GM20431 (cell line): ENCODE data around the gene CAMTA1.
"Not testable (repeated sequence)": the region's sequence is repeated elsewhere in the genome, so short reads cannot be mapped to it uniquely, and the experiment has no call there.

Experiments
- in situ Hi-C: fragments of 300-500 bp; cut with MseI, MboI; formaldehyde crosslinking; loops from one replicate; pipeline ENCODE4 v1.15.0; 2020; ENCODE audit warnings: low sequenced_read_pairs; ENCODE audit not compliant: unreplicated experiment

The CAMTA1 gene

DNA sequence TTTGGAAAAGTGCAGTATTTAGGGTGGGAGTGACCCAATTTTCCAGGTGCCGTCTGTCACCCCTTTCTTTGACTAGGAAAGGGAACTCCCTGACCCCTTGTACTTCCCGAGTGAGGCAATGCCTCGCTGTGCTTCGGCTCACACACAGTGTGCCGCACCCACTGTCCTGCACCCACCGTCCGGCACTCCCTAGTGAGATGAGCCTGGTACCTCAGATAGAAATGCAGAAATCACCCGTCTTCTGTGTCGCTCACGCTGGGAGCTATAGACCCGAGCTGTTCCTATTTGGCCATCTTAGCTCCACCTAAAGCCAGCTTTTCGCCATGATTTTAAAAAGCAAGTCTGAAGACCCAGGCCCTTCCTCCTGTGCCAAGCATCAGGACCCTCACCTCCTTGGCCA, 632.4 kb downstream of the CAMTA1 start:
- in situ Hi-C loops, result not testable (repeated sequence)

DNA sequence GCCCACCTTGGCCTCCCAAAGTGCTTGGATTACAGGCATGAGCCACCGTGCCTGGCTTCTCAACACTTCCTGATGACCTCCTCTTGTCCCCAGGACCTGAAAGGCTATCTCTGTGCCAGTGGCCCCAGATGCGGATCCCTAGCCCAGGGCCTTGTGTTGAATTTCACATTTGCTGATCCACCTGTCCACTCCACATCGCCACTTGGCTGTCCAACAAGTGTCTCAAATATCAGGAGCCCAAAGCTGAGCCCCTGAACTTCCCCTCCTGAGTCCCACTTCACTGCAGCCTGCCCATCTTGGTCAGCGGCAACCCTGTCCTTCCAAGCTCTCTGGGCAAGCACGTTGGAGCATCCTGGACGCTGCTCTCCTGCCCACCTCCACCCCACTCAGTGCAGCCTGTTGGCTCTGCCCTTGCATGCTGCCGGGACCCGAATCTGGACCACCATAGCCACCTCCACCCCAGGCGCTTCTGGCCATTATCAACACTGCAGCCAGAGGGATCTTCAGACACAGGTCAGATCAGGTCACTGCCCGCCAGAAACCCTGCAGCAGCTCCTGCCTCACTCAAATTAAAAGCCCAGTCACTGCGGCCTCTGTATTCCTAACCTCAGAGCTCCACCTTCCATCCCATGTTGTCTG, 633.3 kb downstream of the CAMTA1 start:
- in situ Hi-C loops, result no loop called here

DNA sequence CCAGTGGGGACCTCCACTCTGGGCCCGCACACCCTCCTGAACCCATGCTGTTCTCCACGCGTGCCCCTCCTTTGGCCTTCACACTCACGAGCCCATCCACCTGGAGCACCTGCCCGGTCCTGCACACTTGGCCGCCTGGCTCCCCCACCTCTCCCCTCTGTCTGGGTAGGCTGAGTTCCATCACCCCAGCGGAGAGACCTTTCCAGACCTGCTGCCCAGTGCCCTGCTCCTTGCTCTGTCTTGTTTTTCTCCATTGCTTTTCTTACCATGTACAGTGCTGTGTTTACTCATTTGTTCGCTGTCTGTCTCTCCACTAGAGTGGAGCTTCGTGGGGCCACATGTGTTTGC, 634.8 kb downstream of the CAMTA1 start:
- in situ Hi-C loops, result no loop called here

DNA sequence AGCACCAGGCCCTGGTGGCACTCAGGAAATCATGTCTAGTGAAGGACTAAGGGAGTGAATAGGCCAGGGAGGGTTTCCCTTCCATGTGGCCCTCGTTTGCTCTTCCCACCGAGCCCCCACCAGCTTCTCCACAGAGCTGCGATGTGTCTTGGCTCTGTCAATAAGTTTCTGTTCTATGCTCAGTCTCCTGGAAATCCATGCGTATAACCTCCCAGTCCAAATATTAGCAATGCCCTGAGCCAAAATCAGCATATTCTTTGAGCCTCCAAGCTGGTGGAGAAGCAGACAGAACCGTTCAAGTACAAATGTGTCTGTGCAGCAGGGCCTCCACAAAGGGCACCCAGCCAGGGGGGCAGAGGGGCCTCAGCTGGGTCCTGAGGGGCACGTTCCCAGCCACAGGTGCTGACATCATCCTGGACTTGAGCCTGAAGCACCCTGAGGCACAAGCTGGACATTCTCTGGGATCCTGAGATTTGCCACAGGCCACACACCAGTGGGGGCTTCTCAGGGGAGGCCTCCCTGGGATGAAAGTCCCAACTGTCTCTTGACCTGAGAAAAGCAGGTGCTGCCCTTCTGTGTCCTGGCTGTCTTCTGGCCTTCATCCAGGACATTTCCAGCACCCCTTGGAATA, 635.3 kb downstream of the CAMTA1 start:
- in situ Hi-C loops, result no loop called here

DNA sequence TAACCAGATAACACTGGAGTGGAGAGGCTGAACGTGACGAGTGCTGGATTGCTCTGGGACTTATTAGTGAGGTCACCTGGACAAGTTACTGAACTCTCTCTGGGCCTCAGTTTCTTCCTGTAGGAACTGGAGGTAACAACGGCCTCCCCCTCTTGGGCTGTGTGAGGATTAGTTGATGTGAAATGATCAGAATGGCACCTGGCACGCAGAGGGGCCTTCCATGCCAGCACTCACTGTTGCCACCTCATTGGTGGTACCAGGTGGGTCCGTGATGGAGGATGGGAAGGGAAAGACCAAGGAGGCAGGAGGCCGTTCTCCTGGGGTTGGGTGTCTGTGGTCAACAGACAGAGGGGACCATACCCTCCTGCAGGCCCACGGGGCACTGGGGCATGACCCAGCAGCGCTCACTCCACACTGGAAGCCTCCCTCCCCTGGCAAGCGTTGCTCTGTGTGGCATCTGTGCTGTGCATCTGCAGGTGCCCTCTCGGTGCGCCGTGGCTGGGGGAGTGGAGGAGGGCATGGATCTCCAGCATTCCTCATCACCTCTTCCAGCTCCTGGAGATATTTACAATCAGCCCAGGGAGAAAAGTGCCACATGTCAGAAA, 636.3 kb downstream of the CAMTA1 start:
- in situ Hi-C loops, result no loop called here

DNA sequence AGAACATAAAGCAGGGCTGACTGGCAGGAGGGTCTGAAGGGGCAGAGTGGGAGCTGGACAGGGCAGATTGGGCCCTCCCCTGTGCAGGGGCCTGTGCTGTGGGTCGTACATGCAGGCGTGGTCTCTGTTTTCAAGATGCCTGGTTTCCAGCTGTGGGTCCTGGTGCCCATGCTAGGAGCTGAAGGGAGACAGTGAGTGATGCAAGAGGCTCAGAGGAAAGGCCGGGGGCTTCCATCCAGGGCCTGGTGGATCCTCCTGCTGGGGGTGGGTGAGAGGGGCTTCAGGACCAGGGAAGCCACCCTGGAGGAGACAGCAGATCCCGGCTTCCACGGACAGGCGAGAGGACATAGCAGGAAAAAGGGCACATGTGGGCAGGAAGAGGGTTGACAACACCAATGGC, 636.8 kb downstream of the CAMTA1 start:
- in situ Hi-C loops, result no loop called here

DNA sequence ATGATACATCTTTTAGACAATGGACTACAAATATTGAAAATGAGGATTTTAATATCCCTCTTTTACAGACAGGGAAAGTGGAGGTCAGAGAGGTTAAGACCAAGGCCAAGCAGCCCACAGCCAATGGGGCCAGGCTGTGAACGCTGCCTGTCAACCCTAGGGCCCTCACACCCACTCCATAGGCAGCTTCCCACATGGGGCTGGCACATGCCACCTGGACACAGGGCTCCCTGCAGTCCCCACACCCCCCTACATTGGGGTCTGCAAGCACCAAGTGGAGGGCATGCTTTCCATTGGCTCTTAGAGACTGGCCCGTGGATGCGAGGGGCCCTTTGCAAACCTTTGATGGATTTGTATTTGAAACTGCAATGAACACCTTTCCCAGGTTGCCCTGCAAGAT, 637.3 kb downstream of the CAMTA1 start:
- in situ Hi-C loops, result no loop called here

DNA sequence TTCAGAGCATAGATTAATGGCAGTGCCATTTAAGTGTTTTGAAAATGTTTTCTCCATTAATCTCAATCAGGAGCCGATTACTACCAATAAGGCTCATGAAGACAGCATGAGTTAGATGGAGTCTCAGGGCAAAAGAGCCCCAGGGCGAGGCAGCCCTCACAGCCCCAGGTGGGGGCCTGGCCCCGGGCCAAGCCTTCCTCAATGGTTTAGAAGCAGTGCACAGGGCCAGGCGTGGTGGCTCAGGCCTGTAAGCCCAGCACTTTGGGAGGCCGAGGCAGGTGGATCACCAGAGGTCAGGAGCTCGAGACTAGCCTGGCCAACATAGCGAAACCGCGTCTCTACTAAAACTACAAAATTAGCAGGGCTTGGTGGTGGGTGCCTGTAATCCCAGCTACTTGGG, 637.7 kb downstream of the CAMTA1 start:
- in situ Hi-C loops, result no loop called here

DNA sequence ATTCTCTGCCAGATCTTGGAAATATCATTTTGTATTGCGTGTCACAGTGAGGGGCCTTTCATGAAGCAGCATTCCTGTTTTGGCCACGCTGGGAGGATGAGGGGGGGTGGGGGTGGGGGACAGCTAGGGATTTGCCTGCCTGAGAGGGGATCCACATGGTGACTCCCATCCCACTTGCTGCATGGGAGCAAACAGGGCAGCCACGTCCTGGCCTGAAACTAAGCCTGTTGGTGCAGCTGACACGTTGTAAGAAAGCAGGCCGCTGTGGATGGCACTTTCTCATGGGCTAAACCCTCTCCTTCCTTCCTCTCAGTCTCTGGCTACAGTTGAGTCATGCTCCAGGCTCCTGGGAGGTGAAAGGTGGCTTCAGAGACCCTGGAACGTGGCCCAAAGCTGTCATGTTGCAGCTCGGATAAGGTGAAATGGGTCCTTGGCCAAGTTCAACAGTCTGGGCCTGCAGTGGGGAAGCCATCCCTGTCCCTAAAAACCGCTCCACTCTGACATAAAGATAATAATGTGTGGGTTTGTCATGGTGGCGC, 639.2 kb downstream of the CAMTA1 start:
- in situ Hi-C loops, result no loop called here

DNA sequence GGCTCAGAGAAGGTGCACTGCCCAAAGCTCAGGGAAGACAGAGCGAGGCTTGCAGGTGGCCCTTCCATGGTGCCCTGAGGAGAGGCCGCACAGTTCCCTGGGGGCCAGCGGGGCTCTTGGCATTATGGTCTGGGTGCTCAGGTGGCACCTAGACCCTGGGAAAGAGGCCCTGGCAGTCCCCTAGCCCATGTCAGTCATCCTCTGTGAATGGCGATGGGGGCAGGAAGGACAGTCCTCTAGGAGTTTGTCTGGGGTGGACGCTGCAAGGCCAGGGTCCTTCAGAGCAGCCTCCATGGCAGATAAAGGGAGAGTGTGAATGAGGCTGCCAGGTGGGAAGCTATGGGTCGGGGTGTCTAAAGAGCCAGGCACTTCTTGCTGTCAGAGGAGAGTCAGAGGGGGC, 640.0 kb downstream of the CAMTA1 start:
- in situ Hi-C loops, result no loop called here

DNA sequence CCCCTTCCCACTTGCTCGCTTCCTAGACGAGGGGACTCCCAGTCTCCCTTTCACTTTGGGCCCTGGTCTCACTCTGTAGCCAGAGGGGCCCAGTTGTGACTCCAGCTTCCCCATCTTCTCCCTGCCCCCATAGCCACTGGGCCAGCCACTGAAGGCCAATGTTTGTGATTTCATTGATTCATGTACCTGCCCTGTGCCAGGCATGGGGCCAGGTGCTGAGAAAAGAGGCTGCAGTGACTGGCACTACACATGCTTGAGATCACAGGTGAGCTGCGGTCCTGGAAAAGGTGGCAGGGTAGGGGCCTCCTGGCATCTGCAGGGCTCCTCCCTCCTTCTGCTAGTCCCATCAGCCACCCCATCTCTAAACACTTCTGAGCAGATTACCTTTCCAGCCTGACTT, 640.5 kb downstream of the CAMTA1 start:
- in situ Hi-C loops, result no loop called here

DNA sequence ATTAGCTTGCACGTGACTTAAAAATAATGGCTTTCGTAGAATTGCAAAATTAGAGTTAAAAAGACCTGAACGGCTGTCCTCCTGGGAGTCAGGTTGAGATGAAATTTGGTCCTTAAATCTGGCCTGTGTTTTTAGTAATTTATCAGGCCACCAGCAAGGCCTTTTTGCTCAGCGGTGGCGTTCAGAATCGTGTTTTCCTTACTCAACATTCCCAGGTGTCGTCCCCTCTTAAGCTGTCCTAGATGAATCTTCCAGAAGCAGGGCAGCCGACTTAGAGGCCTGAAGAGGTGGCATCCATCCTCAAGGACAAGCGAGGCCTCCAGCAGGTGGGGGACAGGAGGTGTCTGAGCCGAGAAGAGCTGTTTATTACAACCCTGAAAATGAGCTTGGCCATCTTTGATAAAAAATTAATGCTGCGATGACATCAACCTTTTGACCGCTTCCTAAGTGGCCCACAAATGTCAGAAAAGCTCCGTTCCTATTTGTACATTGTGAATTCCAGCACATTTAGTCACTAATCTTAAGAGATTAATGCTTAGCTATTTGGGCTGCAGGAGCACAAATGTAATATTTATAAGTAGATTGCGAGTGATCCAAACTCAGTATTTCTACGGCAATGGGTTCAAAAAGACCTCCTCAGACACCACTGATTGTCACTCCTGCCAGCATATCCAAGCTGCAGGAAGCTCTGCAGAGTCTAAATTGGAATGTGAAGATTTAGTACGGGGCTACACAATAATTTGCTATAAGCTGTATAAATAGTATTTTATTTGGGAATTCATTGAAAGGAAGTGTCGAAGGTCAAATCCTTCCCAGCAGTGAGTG, 641.7 kb downstream of the CAMTA1 start:
- in situ Hi-C loops, result no loop called here

DNA sequence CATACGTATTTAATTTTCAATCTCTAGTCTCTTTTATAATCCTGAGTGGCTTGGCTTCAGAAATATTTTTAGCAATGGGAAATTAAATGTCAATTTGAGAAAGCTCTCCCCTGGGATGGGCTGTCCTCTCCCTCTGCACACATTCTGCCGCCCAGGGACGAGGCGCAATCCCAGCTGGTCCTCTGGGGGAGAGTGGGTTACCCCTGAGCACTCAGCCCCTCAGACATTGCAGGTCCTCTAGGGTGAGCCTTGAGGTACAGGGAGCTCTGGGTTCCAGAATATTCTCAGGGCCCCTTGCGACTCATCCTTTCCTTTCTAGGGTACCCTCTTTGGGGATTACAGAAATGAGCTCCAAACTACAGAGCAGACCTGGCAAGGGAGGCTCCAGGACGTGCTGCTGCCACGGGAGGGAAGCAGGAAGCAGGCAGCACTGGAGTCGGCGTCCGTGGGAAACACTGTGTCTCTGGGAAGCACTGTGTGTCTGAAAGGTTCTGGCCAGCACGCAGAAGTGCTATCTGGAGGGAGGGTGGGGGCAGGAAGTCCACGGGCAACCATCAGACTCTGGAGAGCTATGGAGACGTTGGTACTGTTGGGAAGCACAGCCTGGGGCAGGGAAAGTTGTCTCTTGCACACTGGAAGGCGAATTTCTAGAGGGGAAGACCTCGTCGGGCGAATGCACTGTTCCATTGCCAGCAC, 642.5 kb downstream of the CAMTA1 start:
- in situ Hi-C loops, result no loop called here

DNA sequence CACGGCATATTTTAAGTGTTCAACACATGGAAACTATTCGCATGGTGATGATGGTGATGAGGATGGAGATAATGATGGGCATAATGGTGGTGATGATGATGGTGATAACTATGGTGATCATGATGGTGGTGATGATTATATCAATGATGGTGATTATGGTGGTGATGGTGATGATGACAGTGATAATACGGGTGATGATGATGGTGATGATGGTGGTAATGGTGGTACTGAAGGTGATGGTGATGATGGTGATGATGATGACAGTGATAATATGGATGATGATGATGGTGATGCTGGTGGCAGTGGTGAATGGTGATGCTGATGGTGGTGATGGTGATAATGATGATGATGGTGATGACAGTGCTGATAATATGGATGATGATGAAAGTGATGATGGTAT, 644.0 kb downstream of the CAMTA1 start:
- in situ Hi-C loops, result no loop called here

DNA sequence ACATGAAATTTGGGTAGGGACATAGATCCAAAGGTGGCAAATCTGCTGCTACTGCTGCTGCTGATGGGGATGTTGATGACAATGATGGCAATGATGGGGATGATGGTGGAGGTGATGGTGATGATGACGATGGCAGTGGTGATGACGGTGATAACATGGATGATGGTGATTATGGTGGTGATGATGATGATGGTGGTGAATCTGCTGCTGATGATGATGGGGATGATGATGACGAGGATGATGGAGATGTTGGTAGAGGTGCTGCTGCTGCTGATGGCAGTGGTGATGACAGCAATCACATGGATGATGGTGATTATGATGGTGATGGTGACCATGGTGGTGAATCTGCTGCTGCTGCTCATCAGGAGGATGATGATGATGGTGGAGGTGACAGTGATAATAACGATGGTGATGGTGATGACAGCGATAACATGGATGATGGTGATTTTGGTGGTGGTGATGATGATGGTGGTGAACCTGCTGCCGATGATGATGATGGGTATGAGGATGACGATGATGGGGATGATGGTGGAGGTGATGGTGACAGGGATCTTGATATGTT, 644.9 kb downstream of the CAMTA1 start:
- in situ Hi-C loops, result no loop called here

DNA sequence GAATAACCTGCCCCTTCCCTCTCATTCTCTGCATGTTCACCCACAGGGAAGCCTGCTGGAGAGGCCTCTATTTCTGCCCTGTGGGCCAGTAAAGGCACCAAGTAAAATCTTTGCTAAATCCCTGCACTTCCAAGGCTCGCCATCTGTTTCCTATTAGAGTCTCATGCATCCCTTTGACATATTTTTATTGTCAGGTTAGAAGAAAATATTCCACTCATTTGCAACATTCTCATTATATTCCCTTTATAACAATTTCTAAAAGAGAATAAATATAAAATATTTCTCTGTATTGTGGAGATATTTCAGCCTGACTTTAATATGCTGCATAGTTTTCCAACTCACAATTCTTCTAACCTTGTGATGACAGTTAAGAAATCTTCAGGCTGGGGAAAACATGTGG, 645.4 kb downstream of the CAMTA1 start:
- in situ Hi-C loops, result no loop called here

DNA sequence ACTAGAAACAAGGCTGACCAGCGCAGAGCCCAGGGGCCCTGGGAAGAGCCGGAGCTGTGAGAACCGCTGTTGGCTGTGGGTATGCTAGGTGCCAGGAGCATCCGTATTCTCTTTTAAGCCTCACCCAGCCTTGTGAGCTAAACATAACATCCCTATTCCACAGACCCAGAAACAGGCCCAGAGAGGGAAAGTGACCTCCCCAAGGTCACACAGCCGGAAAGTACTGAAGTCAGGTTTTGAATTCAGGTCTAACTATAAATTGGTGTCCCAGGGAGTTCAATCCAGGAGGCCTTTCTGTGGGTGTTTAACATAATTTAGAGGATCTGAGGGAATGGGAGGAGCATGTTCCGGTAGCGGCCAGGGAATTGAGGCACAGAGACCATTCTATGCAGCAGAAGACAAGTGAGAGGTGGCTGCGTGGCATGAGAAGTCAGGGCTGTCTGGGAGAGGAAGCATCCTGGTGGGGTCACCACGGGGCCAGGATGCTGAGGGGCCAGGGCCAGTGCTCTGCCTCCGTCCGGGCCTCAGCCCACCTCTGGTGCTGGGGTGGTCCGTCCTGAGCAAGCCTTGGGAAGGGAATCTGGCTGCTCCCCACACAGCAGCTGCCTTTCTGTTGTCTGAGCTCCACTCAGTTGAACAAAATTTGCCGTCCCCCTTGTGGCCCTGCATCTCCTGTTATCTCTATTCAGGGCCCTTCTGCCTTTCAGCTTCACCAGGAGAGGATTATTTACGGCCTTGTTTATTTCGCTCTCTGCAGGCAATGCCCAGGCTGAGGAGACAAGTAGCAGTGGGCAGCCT, 647.0 kb downstream of the CAMTA1 start:
- in situ Hi-C loops, result no loop called here

DNA sequence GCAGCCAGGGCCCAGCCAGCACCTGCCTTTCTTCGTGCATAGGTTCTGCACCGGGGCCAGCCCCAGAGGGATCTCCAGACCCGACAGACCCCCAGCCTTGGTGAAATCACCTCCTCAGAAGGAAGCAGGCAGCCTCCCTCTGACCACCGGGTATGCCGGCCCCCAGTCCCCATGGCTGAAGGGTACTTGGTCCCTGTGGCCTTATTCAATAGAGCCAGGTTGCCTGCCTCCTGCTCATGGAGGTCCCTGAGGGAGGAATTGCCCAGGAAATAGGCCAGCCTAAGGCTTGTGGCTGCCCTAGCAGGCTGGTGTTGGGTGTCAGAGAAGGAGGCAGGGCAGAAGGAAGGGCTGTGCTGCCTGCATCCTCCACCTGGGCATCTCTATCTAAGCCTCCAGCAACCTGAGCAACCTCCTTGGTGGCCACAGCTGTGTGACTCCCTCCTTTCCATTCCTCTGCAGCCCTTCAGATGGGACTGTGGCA, 647.7 kb downstream of the CAMTA1 start:
- in situ Hi-C loops, result no loop called here

DNA sequence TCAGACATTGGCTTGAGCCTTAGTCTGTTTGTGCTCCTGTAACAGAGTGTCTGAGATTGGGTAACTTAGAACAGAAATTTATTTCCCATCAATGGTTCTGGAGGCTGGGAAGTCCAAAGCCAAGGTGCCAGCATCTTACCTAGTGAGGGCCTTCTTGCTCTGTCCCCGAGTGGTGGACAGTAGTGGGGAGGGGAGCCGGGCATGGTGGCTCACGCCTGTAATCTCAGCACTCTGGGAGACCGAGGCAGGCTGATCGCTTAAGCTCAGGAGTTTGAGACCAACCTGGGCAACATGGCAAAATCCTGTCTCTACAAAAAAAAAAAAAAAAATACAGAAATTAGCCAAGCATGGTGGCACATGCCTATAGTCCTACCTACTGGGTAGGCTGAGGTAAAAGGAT, 649.3 kb downstream of the CAMTA1 start:
- in situ Hi-C loops, result no loop called here
